A673 (cell line): ENCODE measurements around the gene TSPAN4. TPM values are rescaled to one million over a fixed set of nuclear protein-coding genes. Genes with fewer than 3 reads are reported as not detected.

Experiments used
- BruUV-seq: library from RNA; stranded (reverse); fragments of 400-500 nt; replicated peaks from 2 replicates; lab custom pipeline; 2021; lab: Mats Ljungman, UMichigan
- CTCF ChIA-PET: fragments of 300-600 bp; sonication (Branson Sonifier 250); formaldehyde crosslinking; loops from one replicate; lab custom pipeline; 2022; ENCODE audit warnings: antibody characterized with exemption; lab: Charles Lee
- POLR2A ChIA-PET: fragments of 300-600 bp; sonication (Branson Sonifier 250); formaldehyde crosslinking; loops from one replicate; lab custom pipeline; 2022; ENCODE audit warnings: antibody characterized with exemption; ENCODE audit not compliant: low non-redundant PET; lab: Charles Lee
- DNase-seq: peaks from one replicate; pipeline ENCODE4 v3.0.0-alpha.2; 2015; ENCODE audit warnings: low spot score
- H3K27ac ChIP-seq: fragments of 200-600 bp; sonication (generic); 2 replicates; pipeline ENCODE4 v1.5.1; 2016; ENCODE audit warnings: mixed run types, low read depth, mild to moderate bottlenecking, mixed read lengths, antibody characterized with exemption, low read length; ENCODE audit not compliant: poor library complexity, severe bottlenecking
- H3K27me3 ChIP-seq: fragments of 200-600 bp; sonication (generic); replicated peaks from 2 replicates; pipeline ENCODE4 v1.6.1; 2017; ENCODE audit warnings: mixed run types, low read depth, mild to moderate bottlenecking, mixed read lengths, antibody characterized with exemption, low read length; ENCODE audit not compliant: insufficient read depth, poor library complexity
- H3K36me3 ChIP-seq: fragments of 200-600 bp; sonication (generic); 2 replicates; pipeline ENCODE4 v1.6.1; 2016; ENCODE audit warnings: mixed run types, mild to moderate bottlenecking, mixed read lengths, antibody characterized with exemption, low read length; ENCODE audit not compliant: insufficient read depth, poor library complexity, severe bottlenecking
- H3K4me1 ChIP-seq: fragments of 200-600 bp; sonication (generic); 2 replicates; pipeline ENCODE4 v1.6.1; 2017; ENCODE audit warnings: mixed run types, mild to moderate bottlenecking, mixed read lengths, antibody characterized with exemption, low read length; ENCODE audit not compliant: insufficient read depth, poor library complexity, severe bottlenecking
- H3K4me3 ChIP-seq: fragments of 200-600 bp; sonication (generic); 2 replicates; pipeline ENCODE4 v1.5.1; 2016; ENCODE audit warnings: low read depth, mixed run types, mild to moderate bottlenecking, mixed read lengths, low read length; ENCODE audit not compliant: poor library complexity, severe bottlenecking
- H3K9me3 ChIP-seq: fragments of 200-600 bp; sonication (generic); 2 replicates; pipeline ENCODE4 v1.6.1; 2016; ENCODE audit warnings: mixed run types, low read depth, mild to moderate bottlenecking, mixed read lengths, antibody characterized with exemption, low read length; ENCODE audit not compliant: poor library complexity, severe bottlenecking
- CTCF ChIP-seq: fragments of 300-800, 200-600 bp; sonication (generic); conservative IDR thresholded peaks from 2 replicates; pipeline ENCODE4 v1.5.1; 2017; ENCODE audit warnings: low read depth, mild to moderate bottlenecking, antibody characterized with exemption, low read length, moderate library complexity, mixed read lengths
- EZH2 ChIP-seq: fragments of 200-600 bp; sonication (generic); IDR thresholded peaks from 2 replicates; pipeline ENCODE4 v1.6.1; 2017; ENCODE audit warnings: borderline replicate concordance, low read depth, mild to moderate bottlenecking, mixed read lengths, antibody characterized with exemption, low read length; ENCODE audit not compliant: poor library complexity, severe bottlenecking
- intact Hi-C: fragments of 100-400 bp; cut with micrococcal nuclease; formaldehyde crosslinking; loops from one replicate; pipeline ENCODE4 v1.10.0; 2022; ENCODE audit not compliant: unreplicated experiment
- total RNA-seq: library from RNA; stranded (reverse); gene quantifications from 2 replicates; pipeline ENCODE4 v1.2.3, GENCODE V29; 2021

The TSPAN4 gene
- total RNA-seq, 1 experiment from 2014 or later, result 17.5 TPM

GRCh38 chr11:802018-802617, 40.5 kb upstream of the TSPAN4 start:
- DNase-seq, result no peak
- POLR2A ChIA-PET, result no interaction called here

GRCh38 chr11:802693-803466, 39.8 kb upstream of the TSPAN4 start:
- no peak for DNase-seq
- H3K27me3 ChIP-seq, result no peaks in the 10 kb centered on the region
- no peak overlapping the region for H3K27ac ChIP-seq
- no peaks in the 10 kb centered on the region for H3K4me1 ChIP-seq
- no peaks in the 10 kb centered on the region for H3K9me3 ChIP-seq
- TF ChIP-seq CTCF (no peak), EZH2 (no peak)
- no TSS peak for BruUV-seq
- CTCF ChIA-PET, result no interaction called here
- H3K4me3 ChIP-seq, result no peak overlapping the region
- intact Hi-C loops, result no loop called here
- peaks cover 13% of the 10 kb centered on the region for H3K36me3 ChIP-seq
- POLR2A ChIA-PET, result no interaction called here

More at GRCh38 chr11:802018-802617, 40.5 kb upstream of the TSPAN4 start:
- Histone ChIP-seq H3K27me3 (no peaks in the 10 kb centered on the region), H3K36me3 (peaks cover 13% of the 10 kb centered on the region), H3K4me3 (no peak overlapping the region), H3K27ac (no peak overlapping the region), H3K4me1 (no peaks in the 10 kb centered on the region), H3K9me3 (no peaks in the 10 kb centered on the region)
- CTCF ChIA-PET, result no interaction called here
- BruUV-seq, result no TSS peak
- TF ChIP-seq CTCF, result no peak
- no peak for TF ChIP-seq EZH2
- intact Hi-C loops, result no loop called here

- Histone ChIP-seq H3K4me1 (no peaks in the 10 kb centered on the region), H3K27ac (no peak overlapping the region), H3K4me3 (no peak overlapping the region), H3K36me3 (peaks cover 13% of the 10 kb centered on the region), H3K9me3 (no peaks in the 10 kb centered on the region), H3K27me3 (no peaks in the 10 kb centered on the region)
- no peak for TF ChIP-seq EZH2
- no peak for TF ChIP-seq CTCF
- CTCF ChIA-PET, result no interaction called here
- POLR2A ChIA-PET, result no interaction called here
- intact Hi-C loops, result no loop called here
- no TSS peak for BruUV-seq
- no peak for DNase-seq
Measured at GRCh38 chr11:803467-803742, 39.2 kb upstream of the TSPAN4 start.
